Neural cell (in vitro differentiated cells): Measurements from ENCODE around the gene THBS2. TPM values are rescaled to one million over a fixed set of nuclear protein-coding genes. Genes with fewer than 3 reads are reported as not detected.

Source experiments
- H2AFZ ChIP-seq: fragments of 200-600, 300-800 bp; sonication (generic), shearing (Covaris generic); 2 replicates; pipeline ENCODE4 v1.6.0; 2014; ENCODE audit warnings: low read depth, mild to moderate bottlenecking, antibody characterized with exemption, low read length, moderate library complexity
- H3F3A ChIP-seq: fragments of 200-600 bp; shearing (Covaris generic); 2 replicates; pipeline ENCODE4 v1.6.1; 2016; ENCODE audit warnings: mild to moderate bottlenecking, moderate library complexity, mixed read lengths, antibody characterized with exemption, low read length; ENCODE audit not compliant: insufficient read depth, poor library complexity, severe bottlenecking
- H3K27ac ChIP-seq: fragments of 200-600, 300-800 bp; sonication (generic), shearing (Covaris generic); 2 replicates; pipeline ENCODE4 v1.5.1; 2014; ENCODE audit warnings: mild to moderate bottlenecking, low read length, moderate library complexity
- H3K27me3 ChIP-seq: fragments of 300-800, 200-600 bp; sonication (generic), shearing (Covaris generic); 2 replicates; pipeline ENCODE4 v1.6.0; 2014; ENCODE audit warnings: mild to moderate bottlenecking, low read depth, low read length, moderate library complexity; ENCODE audit not compliant: insufficient read depth
- H3K36me3 ChIP-seq: fragments of 300-800, 200-600 bp; sonication (generic), shearing (Covaris generic); 2 replicates; pipeline ENCODE4 v1.5.1; 2014; ENCODE audit warnings: mild to moderate bottlenecking, antibody characterized with exemption, low read length, moderate library complexity; ENCODE audit not compliant: insufficient read depth
- H3K4me2 ChIP-seq: fragments of 300-800, 200-600 bp; sonication (generic), shearing (Covaris generic); 2 replicates; pipeline ENCODE4 v1.6.0; 2014; ENCODE audit warnings: mild to moderate bottlenecking, low read length
- H3K4me3 ChIP-seq: fragments of 300-800, 200-600 bp; sonication (generic), shearing (Covaris generic); 2 replicates; pipeline ENCODE4 v1.5.1; 2014; ENCODE audit warnings: mild to moderate bottlenecking, low read length, moderate library complexity
- H3K79me2 ChIP-seq: fragments of 200-600 bp; shearing (Covaris generic); replicated peaks from 2 replicates; pipeline ENCODE4 v1.6.0; 2014; ENCODE audit warnings: mild to moderate bottlenecking, low read length, moderate library complexity; ENCODE audit not compliant: insufficient read depth
- H3K9ac ChIP-seq: fragments of 300-800, 200-600 bp; sonication (generic), shearing (Covaris generic); 2 replicates; pipeline ENCODE4 v1.6.1; 2016; ENCODE audit warnings: mild to moderate bottlenecking, low read length, mixed read lengths
- H3K9me2 ChIP-seq: fragments of 200-600 bp; shearing (Covaris generic); 2 replicates; pipeline ENCODE4 v1.6.1; 2016; ENCODE audit warnings: mild to moderate bottlenecking, low read length, mixed read lengths; ENCODE audit not compliant: insufficient read depth
- H3K9me3 ChIP-seq: fragments of 200-600, 300-800 bp; sonication (generic), shearing (Covaris generic); 2 replicates; pipeline ENCODE4 v1.6.1; 2016; ENCODE audit warnings: mild to moderate bottlenecking, mixed run types, low read length, moderate library complexity, mixed read lengths
- H4K20me1 ChIP-seq: fragments of 200-600 bp; shearing (Covaris generic); 2 replicates; pipeline ENCODE4 v1.6.1; 2016; ENCODE audit warnings: mild to moderate bottlenecking, mixed run types; ENCODE audit not compliant: insufficient read depth
- CTCF ChIP-seq: fragments of 450-650 bp; IDR thresholded peaks from 2 replicates; pipeline ENCODE4 v1.5.1; 2014; ENCODE audit warnings: antibody characterized with exemption, mild to moderate bottlenecking, moderate library complexity; ENCODE audit not compliant: poor library complexity, severe bottlenecking
- EP300 ChIP-seq: fragments of 450-650 bp; conservative IDR thresholded peaks from 2 replicates; pipeline ENCODE4 v1.6.1; 2014; ENCODE audit warnings: antibody characterized with exemption, mild to moderate bottlenecking, moderate library complexity; ENCODE audit not compliant: poor library complexity, severe bottlenecking
- EZH2 ChIP-seq: fragments of 200-600, 300-800 bp; shearing (Covaris generic), sonication (generic); IDR thresholded peaks from 2 replicates; pipeline ENCODE4 v1.6.1; 2014; ENCODE audit warnings: antibody characterized with exemption, low read length, borderline replicate concordance, mild to moderate bottlenecking; ENCODE audit not compliant: insufficient read depth, poor library complexity, severe bottlenecking
- MXI1 ChIP-seq: fragments of 450-650 bp; conservative IDR thresholded peaks from 2 replicates; pipeline ENCODE4 v1.6.1; 2014; ENCODE audit warnings: antibody characterized with exemption, mild to moderate bottlenecking; ENCODE audit not compliant: poor library complexity, severe bottlenecking
- POLR2AphosphoS5 ChIP-seq: IDR thresholded peaks from 2 replicates; pipeline ENCODE4 v1.6.1; 2012
- RAD21 ChIP-seq: fragments of 450-650 bp; conservative IDR thresholded peaks from 2 replicates; pipeline ENCODE4 v1.6.1; 2014; ENCODE audit warnings: antibody characterized with exemption, mild to moderate bottlenecking, moderate library complexity
- SMC3 ChIP-seq: fragments of 450-650 bp; conservative IDR thresholded peaks from 2 replicates; pipeline ENCODE4 v1.6.1; 2014; ENCODE audit warnings: antibody characterized with exemption, mild to moderate bottlenecking, moderate library complexity; ENCODE audit not compliant: poor library complexity
- TAF1 ChIP-seq: IDR thresholded peaks from 2 replicates; pipeline ENCODE4 v1.6.1; 2012; ENCODE audit warnings: low read depth
- polyA plus RNA-seq: library from polyadenylated mRNA; depleted of rRNA; stranded (reverse); fragments of >200 nt; gene quantifications from 2 replicates; pipeline ENCODE4 v1.2.3, GENCODE V29; 2014
- TF ChIP-seq, protein P1 (sequence below): IDR thresholded peaks from 2 replicates; pipeline ENCODE4 v1.6.1; 2012; ENCODE audit warnings: borderline replicate concordance

THBS2 gene
- polyA plus RNA-seq, 1 donor from 2014 or later: 0.88 TPM

DNA sequence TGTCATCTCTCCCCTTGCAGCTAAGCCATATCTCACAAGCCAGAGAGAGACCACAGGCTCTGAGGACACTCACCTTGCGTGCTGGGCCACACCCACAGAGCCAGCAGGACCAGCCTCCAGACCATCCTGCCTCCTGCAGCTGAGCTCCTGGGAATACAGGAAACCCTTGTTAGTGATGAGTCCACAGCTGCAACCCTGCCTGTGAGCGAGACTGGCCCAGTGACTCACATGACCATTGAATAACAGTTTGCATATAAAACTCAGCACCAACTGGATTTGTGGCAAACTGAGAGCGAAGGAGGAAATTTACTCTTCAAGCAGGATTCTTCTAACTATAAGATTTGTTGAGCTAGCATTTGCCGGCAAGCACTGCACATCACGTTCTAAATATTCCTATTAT, 3.0 kb downstream of the THBS2 start:
- H3K27ac ChIP-seq: no peak overlapping the region
- peaks cover 27% of the 10 kb centered on the region for H3K27me3 ChIP-seq
- no peak overlapping the region for H2AFZ ChIP-seq
- no peak overlapping the region for H3K4me2 ChIP-seq
- no peaks in the 10 kb centered on the region for H4K20me1 ChIP-seq
- no peak for TF ChIP-seq RAD21
- TF ChIP-seq, protein P1, sequence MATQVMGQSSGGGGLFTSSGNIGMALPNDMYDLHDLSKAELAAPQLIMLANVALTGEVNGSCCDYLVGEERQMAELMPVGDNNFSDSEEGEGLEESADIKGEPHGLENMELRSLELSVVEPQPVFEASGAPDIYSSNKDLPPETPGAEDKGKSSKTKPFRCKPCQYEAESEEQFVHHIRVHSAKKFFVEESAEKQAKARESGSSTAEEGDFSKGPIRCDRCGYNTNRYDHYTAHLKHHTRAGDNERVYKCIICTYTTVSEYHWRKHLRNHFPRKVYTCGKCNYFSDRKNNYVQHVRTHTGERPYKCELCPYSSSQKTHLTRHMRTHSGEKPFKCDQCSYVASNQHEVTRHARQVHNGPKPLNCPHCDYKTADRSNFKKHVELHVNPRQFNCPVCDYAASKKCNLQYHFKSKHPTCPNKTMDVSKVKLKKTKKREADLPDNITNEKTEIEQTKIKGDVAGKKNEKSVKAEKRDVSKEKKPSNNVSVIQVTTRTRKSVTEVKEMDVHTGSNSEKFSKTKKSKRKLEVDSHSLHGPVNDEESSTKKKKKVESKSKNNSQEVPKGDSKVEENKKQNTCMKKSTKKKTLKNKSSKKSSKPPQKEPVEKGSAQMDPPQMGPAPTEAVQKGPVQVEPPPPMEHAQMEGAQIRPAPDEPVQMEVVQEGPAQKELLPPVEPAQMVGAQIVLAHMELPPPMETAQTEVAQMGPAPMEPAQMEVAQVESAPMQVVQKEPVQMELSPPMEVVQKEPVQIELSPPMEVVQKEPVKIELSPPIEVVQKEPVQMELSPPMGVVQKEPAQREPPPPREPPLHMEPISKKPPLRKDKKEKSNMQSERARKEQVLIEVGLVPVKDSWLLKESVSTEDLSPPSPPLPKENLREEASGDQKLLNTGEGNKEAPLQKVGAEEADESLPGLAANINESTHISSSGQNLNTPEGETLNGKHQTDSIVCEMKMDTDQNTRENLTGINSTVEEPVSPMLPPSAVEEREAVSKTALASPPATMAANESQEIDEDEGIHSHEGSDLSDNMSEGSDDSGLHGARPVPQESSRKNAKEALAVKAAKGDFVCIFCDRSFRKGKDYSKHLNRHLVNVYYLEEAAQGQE: no peak
- TF ChIP-seq POLR2AphosphoS5: no peak
- TF ChIP-seq CTCF: no peak
- no peak for TF ChIP-seq MXI1
- no peak for TF ChIP-seq EP300
- TF ChIP-seq SMC3: no peak
- no peak for TF ChIP-seq TAF1
- no peak for TF ChIP-seq EZH2
- no peaks in the 10 kb centered on the region for H3K79me2 ChIP-seq
- H3K9ac ChIP-seq: no peak overlapping the region
- H3F3A ChIP-seq: no peaks in the 10 kb centered on the region
- H3K9me2 ChIP-seq: no peaks in the 10 kb centered on the region
- H3K9me3 ChIP-seq: no peaks in the 10 kb centered on the region
- H3K4me3 ChIP-seq: no peak overlapping the region
- no peaks in the 10 kb centered on the region for H3K36me3 ChIP-seq

- TF ChIP-seq, protein P1: no peak
- no peak for TF ChIP-seq EZH2
- no peak for TF ChIP-seq CTCF
- TF ChIP-seq MXI1: no peak
- TF ChIP-seq EP300: no peak
- no peak for TF ChIP-seq SMC3
- no peak for TF ChIP-seq RAD21
- no peak for TF ChIP-seq TAF1
- no peak for TF ChIP-seq POLR2AphosphoS5
- no peaks in the 10 kb centered on the region for H3F3A ChIP-seq
- H3K4me3 ChIP-seq: no peak overlapping the region
- H3K9ac ChIP-seq: no peak overlapping the region
- no peaks in the 10 kb centered on the region for H3K9me3 ChIP-seq
- H4K20me1 ChIP-seq: no peaks in the 10 kb centered on the region
- H3K79me2 ChIP-seq: no peaks in the 10 kb centered on the region
- no peak overlapping the region for H3K4me2 ChIP-seq
- no peaks in the 10 kb centered on the region for H3K36me3 ChIP-seq
- peaks cover 27% of the 10 kb centered on the region for H3K27me3 ChIP-seq
- no peak overlapping the region for H2AFZ ChIP-seq
- no peaks in the 10 kb centered on the region for H3K9me2 ChIP-seq
- no peak overlapping the region for H3K27ac ChIP-seq
Observed at GRCh38 chr6:169249057-169249456, 4.6 kb downstream of the THBS2 start.
